ENCODE data around the gene COA7.
"Not testable (repeated sequence)": the region's sequence is repeated elsewhere in the genome, so short reads cannot be mapped to it uniquely, and the experiment has no call there.

Gene COA7

GRCh38 chr1:52706941-52707926 is 9.1 kb upstream of the COA7 start:
- DNase-seq (ENCODE audit: low spot score) = no peak
- no peak for TF ChIP-seq CTCF (IDR thresholded peaks at IDR 0.05; ENCODE audit: borderline replicate concordance, control extremely low read depth, extremely low read depth, insufficient read depth, missing control alignments)
- in situ Hi-C loops (cut with MboI; ENCODE audit: low sequenced_read_pairs, unreplicated experiment) = loop anchor here (25.0 kb wide), 1 partner anchor 480 kb away; the partner anchor contains the start of gene CPT2

GRCh38 chr1:52706136-52706670 is 8.1 kb upstream of the COA7 start:
- DNase-seq (ENCODE audit: low spot score) = no peak
- TF ChIP-seq CTCF (IDR thresholded peaks at IDR 0.05; ENCODE audit: borderline replicate concordance, control extremely low read depth, extremely low read depth, insufficient read depth, missing control alignments) = no peak
- in situ Hi-C loops (cut with MboI; ENCODE audit: low sequenced_read_pairs, unreplicated experiment) = loop anchor here (25.0 kb wide), 1 partner anchor 481 kb away; the partner anchor contains the start of gene CPT2

- TF ChIP-seq CTCF (IDR thresholded peaks at IDR 0.05; ENCODE audit: borderline replicate concordance, control extremely low read depth, extremely low read depth, insufficient read depth, missing control alignments) = no peak
- DNase-seq (ENCODE audit: low spot score) = peak; percentile 88
- in situ Hi-C loops (cut with MboI; ENCODE audit: low sequenced_read_pairs, unreplicated experiment) = loop anchor here (25.0 kb wide), 1 partner anchor 484 kb away; the partner anchor contains the start of gene CPT2
These were observed 5.0 kb upstream of the COA7 start for GRCh38 chr1:52702886-52703787.

GRCh38 chr1:52695627-52696026 is 2.5 kb downstream of the COA7 start:
- TF ChIP-seq CTCF (IDR thresholded peaks at IDR 0.05; ENCODE audit: borderline replicate concordance, control extremely low read depth, extremely low read depth, insufficient read depth, missing control alignments) = no peak
- no peak for DNase-seq (ENCODE audit: low spot score)
- in situ Hi-C loops (cut with MboI; ENCODE audit: low sequenced_read_pairs, unreplicated experiment) = loop anchor here (25.0 kb wide), 1 partner anchor 558 kb away; the partner anchor contains the start of gene ZFYVE9

GRCh38 chr1:52693843-52694242 is 4.3 kb downstream of the COA7 start:
- no peak for TF ChIP-seq CTCF (IDR thresholded peaks at IDR 0.05; ENCODE audit: borderline replicate concordance, control extremely low read depth, extremely low read depth, insufficient read depth, missing control alignments)
- in situ Hi-C loops (cut with MboI; ENCODE audit: low sequenced_read_pairs, unreplicated experiment) = loop anchor here (25.0 kb wide), 1 partner anchor 557 kb away; the partner anchor contains the start of gene ZFYVE9
- no peak for DNase-seq (ENCODE audit: low spot score)

- DNase-seq (ENCODE audit: low spot score) = not testable (repeated sequence)
- in situ Hi-C loops (cut with MboI; ENCODE audit: low sequenced_read_pairs, unreplicated experiment) = loop anchor here (25.0 kb wide), 1 partner anchor 556 kb away; the partner anchor contains the start of gene ZFYVE9
These were observed 4.8 kb downstream of the COA7 start for GRCh38 chr1:52693351-52693750.
